H1 (cell line): ENCODE data around the gene PRR19. TPM values are rescaled to one million over a fixed set of nuclear protein-coding genes. Genes with fewer than 3 reads are reported as not detected.

Experiments
- CTCF ChIA-PET: fragments of 300-600 bp; sonication (Branson Sonifier 250); formaldehyde crosslinking; loops from one replicate; lab custom pipeline; 2021; ENCODE audit not compliant: partially characterized antibody; lab: Charles Lee
- POLR2A ChIA-PET: fragments of 300-600 bp; sonication (Branson Sonifier 250); formaldehyde crosslinking; loops from one replicate; lab custom pipeline; 2021; ENCODE audit warnings: inconsistent platforms; ENCODE audit not compliant: partially characterized antibody; lab: Charles Lee
- DNase-seq, 2 experiments: peaks; one replicate each; pipeline versions ENCODE4 v3.0.0 to v3.0.0-alpha.2; 2010 to 2022; ENCODE audit warnings: low spot score in 2 of 2, low read depth in 1 of 2, mixed read lengths in 1 of 2
- FAIRE-seq: peaks from 2 replicates; lab custom pipeline; 2011; peaks lifted over from hg19 to GRCh38; lab: Jason Lieb, UNC
- H2AFZ ChIP-seq: 2 replicates; pipeline ENCODE4 v1.8.1; 2012; ENCODE audit warnings: low read length, inconsistent platforms
- H2AK5ac ChIP-seq: 2 replicates; pipeline ENCODE4 v1.6.1; 2013; ENCODE audit warnings: low read depth, low read length
- H2BK120ac ChIP-seq: replicated peaks from 2 replicates; pipeline ENCODE3; 2013; ENCODE audit warnings: low read depth, low read length, inconsistent platforms
- H2BK12ac ChIP-seq: 2 replicates; pipeline ENCODE4 v1.6.1; 2013; ENCODE audit warnings: low read depth, low read length
- H2BK15ac ChIP-seq: 2 replicates; pipeline ENCODE4 v1.6.1; 2013; ENCODE audit warnings: low read length
- H2BK20ac ChIP-seq: 2 replicates; pipeline ENCODE4 v1.6.1; 2013; ENCODE audit warnings: low read length
- H2BK5ac ChIP-seq: 2 replicates; pipeline ENCODE4 v1.6.1; 2013; ENCODE audit warnings: low read depth, low read length
- H3K14ac ChIP-seq: 2 replicates; pipeline ENCODE4 v1.6.1; 2013; ENCODE audit warnings: inconsistent platforms; ENCODE audit not compliant: insufficient read length
- H3K18ac ChIP-seq: 2 replicates; pipeline ENCODE4 v1.6.1; 2013; ENCODE audit warnings: low read length; ENCODE audit errors: extremely low read depth
- H3K23ac ChIP-seq: 2 replicates; pipeline ENCODE4 v1.6.1; 2013; ENCODE audit warnings: inconsistent platforms; ENCODE audit not compliant: insufficient read length
- H3K23me2 ChIP-seq: 2 replicates; pipeline ENCODE4 v1.6.1; 2013; ENCODE audit warnings: low read depth, low read length
- H3K27ac ChIP-seq: 2 replicates; pipeline ENCODE4 v1.6.1; 2011; ENCODE audit warnings: low read depth, low read length, inconsistent platforms
- H3K27me3 ChIP-seq, 4 experiments: replicated peaks in 1 of 4; 1 replicate in 1 of 4; 2 replicates in 3 of 4; pipeline versions ENCODE4 v1.6.1 to v1.8.1; 2011 to 2013; ENCODE audit warnings: low read length in 3 of 4, mild to moderate bottlenecking in 3 of 4, inconsistent platforms in 2 of 4, mixed read lengths in 2 of 4, moderate library complexity in 1 of 4; ENCODE audit not compliant: control insufficient read depth in 3 of 4, insufficient read depth in 3 of 4; ENCODE audit errors: extremely low read depth in 1 of 4
- H3K36me3 ChIP-seq, 4 experiments: 2 replicates each; pipeline versions ENCODE4 v1.6.1 to v1.8.1; 2011 to 2013; ENCODE audit warnings: mild to moderate bottlenecking in 4 of 4, low read length in 3 of 4, moderate library complexity in 2 of 4, control low read depth in 1 of 4, inconsistent platforms in 1 of 4; ENCODE audit not compliant: insufficient read depth in 4 of 4, control insufficient read depth in 2 of 4
- H3K4ac ChIP-seq: replicated peaks from 2 replicates; pipeline ENCODE3; 2013; ENCODE audit warnings: low read length, low read depth, mixed read lengths, inconsistent platforms; ENCODE audit not compliant: insufficient read length
- H3K4me1 ChIP-seq, 4 experiments: replicated peaks in 1 of 4; 1 replicate in 1 of 4; 2 replicates in 3 of 4; pipeline versions ENCODE4 v1.6.1 to v1.8.1; 2011 to 2013; ENCODE audit warnings: low read length in 3 of 4, inconsistent platforms in 2 of 4, mixed read lengths in 1 of 4; ENCODE audit not compliant: insufficient read depth in 4 of 4, control insufficient read depth in 3 of 4
- H3K4me2 ChIP-seq, 2 experiments: 2 replicates each; pipeline versions ENCODE4 v1.6.1 to v1.8.1; 2011 to 2013; ENCODE audit warnings: low read depth in 2 of 2, low read length in 2 of 2, control low read depth in 1 of 2, inconsistent platforms in 1 of 2, mild to moderate bottlenecking in 1 of 2; ENCODE audit not compliant: insufficient read depth in 1 of 2
- H3K4me3 ChIP-seq, 4 experiments: fragments of 200-600, 300-600 bp in 1 of 4; sonication (generic), shearing (Covaris generic), sonication (Bioruptor Twin) in 1 of 4; 2 replicates each; pipeline versions ENCODE4 v1.5.1 to v1.8.1; 2011 to 2016; ENCODE audit warnings: low read length in 4 of 4, low read depth in 3 of 4, control low read depth in 2 of 4, inconsistent platforms in 2 of 4, mild to moderate bottlenecking in 2 of 4, mixed read lengths in 1 of 4, moderate library complexity in 1 of 4; ENCODE audit not compliant: insufficient read depth in 2 of 4; ENCODE audit errors: extremely low read depth in 1 of 4
- H3K56ac ChIP-seq: replicated peaks from 2 replicates; pipeline ENCODE3; 2013; ENCODE audit warnings: low read depth, mild to moderate bottlenecking, mixed read lengths, low read length, inconsistent platforms; ENCODE audit not compliant: insufficient read length
- H3K79me1 ChIP-seq: 2 replicates; pipeline ENCODE4 v1.6.1; 2013; ENCODE audit warnings: low read depth, low read length, control low read depth
- H3K79me2 ChIP-seq, 2 experiments: 2 replicates each; pipeline versions ENCODE4 v1.6.1 to v1.8.1; 2012 to 2013; ENCODE audit warnings: low read length in 2 of 2, mild to moderate bottlenecking in 2 of 2, inconsistent platforms in 1 of 2; ENCODE audit not compliant: insufficient read depth in 2 of 2, control insufficient read depth in 1 of 2
- H3K9ac ChIP-seq, 4 experiments: replicated peaks in 1 of 4; 1 replicate in 1 of 4; 2 replicates in 3 of 4; pipeline versions ENCODE4 v1.6.1 to v1.8.1; 2011 to 2013; ENCODE audit warnings: low read depth in 3 of 4, low read length in 3 of 4, control low read depth in 2 of 4, mild to moderate bottlenecking in 2 of 4, moderate library complexity in 2 of 4, inconsistent platforms in 1 of 4; ENCODE audit errors: extremely low read depth in 1 of 4
- H3K9me3 ChIP-seq, 2 experiments: 2 replicates each; pipeline versions ENCODE4 v1.6.1 to v1.8.1; 2012 to 2013; ENCODE audit warnings: mild to moderate bottlenecking in 2 of 2, moderate library complexity in 2 of 2, control low read depth in 1 of 2, inconsistent platforms in 1 of 2, low read depth in 1 of 2, low read length in 1 of 2, mixed read lengths in 1 of 2; ENCODE audit not compliant: insufficient read depth in 2 of 2
- H4K20me1 ChIP-seq, 2 experiments: replicated peaks in 1 of 2; 2 replicates each; pipeline versions ENCODE3 to v1.8.1; 2011 to 2013; ENCODE audit warnings: inconsistent platforms in 2 of 2, low read length in 2 of 2, mild to moderate bottlenecking in 1 of 2; ENCODE audit not compliant: insufficient read depth in 2 of 2, control insufficient read depth in 1 of 2
- H4K5ac ChIP-seq: 2 replicates; pipeline ENCODE4 v1.6.1; 2013; ENCODE audit warnings: low read length, low read depth, mixed read lengths, inconsistent platforms; ENCODE audit not compliant: insufficient read length
- H4K8ac ChIP-seq: 2 replicates; pipeline ENCODE4 v1.8.0; 2013; ENCODE audit warnings: mild to moderate bottlenecking, moderate library complexity, low read length, inconsistent platforms; ENCODE audit not compliant: insufficient read depth; ENCODE audit errors: extremely low read depth
- H4K91ac ChIP-seq: replicated peaks from 2 replicates; pipeline ENCODE3; 2013; ENCODE audit warnings: low read length, mixed read lengths, inconsistent platforms; ENCODE audit not compliant: insufficient read length
- ATF2 ChIP-seq: IDR thresholded peaks from 2 replicates; pipeline ENCODE4 v1.6.1; 2012; ENCODE audit warnings: low read length, inconsistent platforms
- BCL11A ChIP-seq, 2 experiments: IDR thresholded peaks; one replicate each; pipeline ENCODE4 v1.6.1; 2011; ENCODE audit warnings: low read depth in 2 of 2, low read length in 2 of 2, mild to moderate bottlenecking in 2 of 2
- GTF2F1 ChIP-seq: IDR thresholded peaks from 2 replicates; pipeline ENCODE4 v1.6.1; 2012; ENCODE audit warnings: low read depth, low read length, improper control_type of control experiment, borderline replicate concordance
- KDM4A ChIP-seq: IDR thresholded peaks from one replicate; pipeline ENCODE4 v1.7.1; 2012; ENCODE audit warnings: low read depth, mild to moderate bottlenecking, moderate library complexity, low read length, inconsistent platforms; ENCODE audit not compliant: severe bottlenecking
- MAX ChIP-seq: IDR thresholded peaks from 2 replicates; pipeline ENCODE4 v1.6.1; 2012; ENCODE audit warnings: inconsistent platforms
- NRF1 ChIP-seq: IDR thresholded peaks from 2 replicates; pipeline ENCODE4 v1.6.1; 2011; ENCODE audit warnings: mild to moderate bottlenecking, low read depth, low read length, improper control_type of control experiment
- POLR2A ChIP-seq, 2 experiments: IDR thresholded peaks; 1 replicate in 1 of 2; 2 replicates in 1 of 2; pipeline ENCODE4 v1.6.1; 2011; ENCODE audit warnings: low read depth in 2 of 2, low read length in 2 of 2, mild to moderate bottlenecking in 2 of 2; ENCODE audit errors: control extremely low read depth in 1 of 2
- POLR2AphosphoS5 ChIP-seq: IDR thresholded peaks from 2 replicates; pipeline ENCODE4 v1.6.1; 2011; ENCODE audit warnings: low read depth, low read length
- SP1 ChIP-seq: IDR thresholded peaks from 2 replicates; pipeline ENCODE4 v1.6.1; 2011; ENCODE audit warnings: low read depth, low read length
- SRF ChIP-seq: IDR thresholded peaks from 2 replicates; pipeline ENCODE4 v1.6.1; 2011; ENCODE audit warnings: mild to moderate bottlenecking, low read depth, low read length, moderate library complexity
- TEAD4 ChIP-seq: IDR thresholded peaks from 2 replicates; pipeline ENCODE4 v1.6.1; 2012; ENCODE audit warnings: low read depth, low read length, inconsistent platforms, mixed read lengths
- ZNF274 ChIP-seq: IDR thresholded peaks from 2 replicates; pipeline ENCODE4 v1.7.0; 2012; ENCODE audit warnings: low read length, borderline replicate concordance; ENCODE audit errors: extremely low read depth
- WGBS, 2 experiments: shearing (Covaris generic) in 1 of 2; methylation state at CpG; one replicate each; pipeline versions ENCODE4 v1.1.6 to v1.1.7; 2013 to 2015; ENCODE audit warnings: low lambda C conversion rate in 2 of 2, mixed read lengths in 2 of 2, inconsistent platforms in 1 of 2, low coverage in 1 of 2, missing lambda C conversion rate in 1 of 2; ENCODE audit not compliant: insufficient replicate concordance in 2 of 2, insufficient coverage in 1 of 2, insufficient read length in 1 of 2; ENCODE audit errors: extremely low coverage in 1 of 2, missing lambda C conversion rate in 1 of 2; 5-methylcytosine and 5-hydroxymethylcytosine counted together
- polyA plus RNA-seq, 7 experiments: library from polyadenylated mRNA; depleted of rRNA in 3 of 7; stranded (reverse) in 5 of 7; unstranded in 2 of 7; fragments of >200 nt in 5 of 7; fragments of 200-250 nt in 2 of 7; gene quantifications; 1 replicate in 5 of 7; 2 replicates in 1 of 7; 4 replicates in 1 of 7; pipeline versions ENCODE4 v1.2.1 to v1.2.3, GENCODE V29; 2011 to 2013; ENCODE audit warnings: missing spikeins in 2 of 7, mixed read lengths in 2 of 7
- total RNA-seq: library from RNA; stranded (reverse); fragmentation: NEBNext Ultra II Directional; extraction: Animal tissue kit (Norgen Biotek cat#: 25700); gene quantifications from 2 replicates; pipeline ENCODE4 v1.2.1, GENCODE V29; 2021

Gene PRR19
- total and polyA plus RNA-seq, 2 of the 8 experiments (the other 6 are each of a cell fraction or from before 2014, with no cell fraction given): 7.2 to 7.5 TPM

GRCh38 chr19:42356686-42357085, 54.8 kb downstream of the PRR19 start:
- H3K4me3 ChIP-seq: no peak overlapping the region
- H3K23me2 ChIP-seq: no peaks in the 10 kb centered on the region
- no peaks in the 10 kb centered on the region for H3K79me1 ChIP-seq
- peaks cover 2 to 3% of the 10 kb centered on the region in 2 experiments for H4K20me1 ChIP-seq
- H3K4ac ChIP-seq: no peak overlapping the region
- no peak for DNase-seq
- no peak overlapping the region for H2BK15ac ChIP-seq
- no peaks in the 10 kb centered on the region for H3K9me3 ChIP-seq
- ChIA-PET CTCF (interaction anchor here (0.8 to 2.2 kb wide), 4 partner anchors 11 to 82 kb away, joined by 3 to 13 read pairs (median 5); no protein-coding TSS in a partner anchor), POLR2A (no interaction called here)
- H3K27me3 ChIP-seq: no peaks in the 10 kb centered on the region
- no peaks in the 10 kb centered on the region for H3K79me2 ChIP-seq
- H4K91ac ChIP-seq: no peak overlapping the region
- no peak for FAIRE-seq
- no peak overlapping the region for H2BK20ac ChIP-seq
- H2BK12ac ChIP-seq: no peak overlapping the region
- no peak overlapping the region for H2BK5ac ChIP-seq
- H3K4me1 ChIP-seq: peaks cover 0 to 6% (median 1%) of the 10 kb centered on the region in 4 experiments; a peak in 4 of 7 replicates
- no peak overlapping the region for H4K8ac ChIP-seq
- no peak overlapping the region for H4K5ac ChIP-seq
- no peak overlapping the region for H3K4me2 ChIP-seq
- WGBS, 2 experiments: 96% methylated on average over 15 of the region's 15 CpGs; no CpG with 5 or more reads in 1 of the 2 experiments
- no peak overlapping the region for H3K9ac ChIP-seq
- H3K23ac ChIP-seq: no peak overlapping the region
- no peak overlapping the region for H2AFZ ChIP-seq
- H3K18ac ChIP-seq: no peak overlapping the region
- no peak overlapping the region for H3K27ac ChIP-seq
- H2BK120ac ChIP-seq: no peak overlapping the region
- H2AK5ac ChIP-seq: no peak overlapping the region
- peaks cover 0 to 7% (median 3%) of the 10 kb centered on the region in 4 experiments; a peak in 4 of 8 replicates for H3K36me3 ChIP-seq
- no peak overlapping the region for H3K14ac ChIP-seq
- no peak overlapping the region for H3K56ac ChIP-seq
- no peak for TF ChIP-seq NRF1
- TF ChIP-seq GTF2F1: no peak
- no peak for TF ChIP-seq SRF
- no peak for TF ChIP-seq ATF2
- TF ChIP-seq TEAD4: no peak
- TF ChIP-seq BCL11A (IDR thresholded peaks at IDR 0.05; ENCODE audit: low read depth in 2 of 2, low read length in 2 of 2): no peak
- no peak for TF ChIP-seq ZNF274
- TF ChIP-seq MAX: no peak
- no peak for TF ChIP-seq POLR2AphosphoS5
- no peak for TF ChIP-seq SP1
- TF ChIP-seq POLR2A (IDR thresholded peaks at IDR 0.05; ENCODE audit: control extremely low read depth in 1 of 2, low read depth in 2 of 2, low read length in 2 of 2): no peak
- no peak for TF ChIP-seq KDM4A
